Measurements from ENCODE around the gene ABCC9.

The ABCC9 gene

DNA sequence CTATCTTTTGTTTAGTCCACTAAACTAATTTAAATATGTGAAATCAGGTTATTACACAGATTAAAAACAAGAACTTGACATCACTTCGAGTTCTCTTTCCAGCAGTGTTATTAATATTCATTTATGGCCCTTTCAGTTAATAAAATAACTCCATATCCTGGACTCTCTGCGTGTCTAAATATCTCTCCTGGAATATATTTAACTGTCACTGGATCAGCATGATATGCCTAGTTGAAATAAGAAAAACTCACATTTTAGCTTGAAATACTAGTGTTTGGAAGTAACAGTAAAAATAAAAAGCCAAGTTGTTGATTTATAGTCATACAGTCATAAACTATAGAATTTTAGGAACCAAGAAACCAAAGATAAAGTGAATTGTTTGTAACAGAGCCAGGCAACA, 45.6 kb downstream of the ABCC9 start:
- TF ChIP-seq CTCF (conservative IDR thresholded peaks at IDR 0.05; ENCODE audit: low read length), result no peak
- no peak for DNase-seq (ENCODE audit: low read depth)
- no peak overlapping the region for H3K4me3 ChIP-seq (ENCODE audit: low read length)

DNA sequence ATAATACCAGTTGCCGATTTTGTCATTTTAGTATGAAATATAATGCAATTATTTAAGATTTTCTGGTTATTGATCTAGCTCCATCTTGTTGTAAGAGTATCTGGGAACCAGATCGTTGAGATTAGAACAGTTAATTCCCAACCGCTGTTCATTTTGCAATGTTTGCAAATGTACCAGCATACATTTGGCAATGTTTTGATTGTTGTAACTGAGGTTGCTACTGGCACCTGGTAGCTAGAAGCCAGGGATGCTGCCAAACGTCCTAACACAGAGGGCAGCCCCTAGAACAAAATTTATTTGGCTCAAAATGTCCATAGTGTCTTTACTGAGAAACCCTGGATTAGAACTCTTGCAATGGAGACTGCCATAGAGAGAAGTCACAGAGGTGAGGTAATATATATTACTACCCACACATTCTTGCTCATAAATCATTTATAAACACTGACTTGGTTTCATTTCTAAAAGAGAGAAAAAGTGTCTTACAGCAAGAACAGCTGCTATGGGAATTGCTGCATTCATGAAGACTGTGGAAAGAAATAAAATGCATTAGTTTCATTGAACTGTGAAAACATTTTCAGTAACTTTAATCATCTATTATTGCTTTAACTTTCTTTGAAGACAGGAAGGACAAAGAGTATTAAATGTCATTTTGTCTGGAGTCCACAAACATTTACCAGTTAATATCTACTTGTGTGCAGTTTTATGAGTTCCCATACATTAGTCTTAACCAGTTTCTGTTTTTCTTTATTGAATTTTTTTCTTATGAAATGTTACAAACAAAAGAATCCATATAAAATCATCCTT, 46.2 kb downstream of the ABCC9 start:
- DNase-seq (ENCODE audit: low read depth), result no peak
- TF ChIP-seq CTCF (conservative IDR thresholded peaks at IDR 0.05; ENCODE audit: low read length), result no peak
- no peak overlapping the region for H3K4me3 ChIP-seq (ENCODE audit: low read length)

GRCh38 chr12:21893924-21894323, 47.3 kb downstream of the ABCC9 start:
- no peak for TF ChIP-seq CTCF (conservative IDR thresholded peaks at IDR 0.05; ENCODE audit: low read length)
- no peak for DNase-seq (ENCODE audit: low read depth)
- H3K4me3 ChIP-seq (ENCODE audit: low read length), result no peak overlapping the region

- DNase-seq (ENCODE audit: low read depth), result no peak
- H3K4me3 ChIP-seq (ENCODE audit: low read length), result no peak overlapping the region
- no peak for TF ChIP-seq CTCF (conservative IDR thresholded peaks at IDR 0.05; ENCODE audit: low read length)
Measured at GRCh38 chr12:21892341-21892740, 48.9 kb downstream of the ABCC9 start.

DNA sequence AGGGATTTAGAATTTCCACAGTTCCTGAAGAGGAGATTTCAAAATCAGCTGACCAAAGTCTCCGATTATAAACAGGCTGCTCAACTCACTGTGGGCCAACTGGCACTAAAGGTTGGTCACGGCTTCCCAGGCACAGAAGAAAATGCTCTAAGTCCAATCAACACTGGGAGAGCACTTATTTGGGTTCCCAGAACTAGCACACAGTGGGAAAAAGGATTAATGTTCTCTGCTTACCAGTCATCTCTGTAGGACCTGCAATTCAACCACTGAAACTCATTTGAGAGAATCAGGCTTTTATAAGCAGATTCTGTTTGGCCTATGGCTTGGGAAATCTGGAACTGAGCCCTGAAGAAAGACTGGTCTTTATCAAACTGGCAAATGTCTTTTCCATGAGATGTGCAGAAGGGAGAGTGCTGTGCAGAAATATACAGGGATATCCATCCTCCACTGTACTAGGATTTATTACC, 49.4 kb downstream of the ABCC9 start:
- H3K4me3 ChIP-seq (ENCODE audit: low read length), result no peak overlapping the region
- no peak for DNase-seq (ENCODE audit: low read depth)
- no peak for TF ChIP-seq CTCF (conservative IDR thresholded peaks at IDR 0.05; ENCODE audit: low read length)

DNA sequence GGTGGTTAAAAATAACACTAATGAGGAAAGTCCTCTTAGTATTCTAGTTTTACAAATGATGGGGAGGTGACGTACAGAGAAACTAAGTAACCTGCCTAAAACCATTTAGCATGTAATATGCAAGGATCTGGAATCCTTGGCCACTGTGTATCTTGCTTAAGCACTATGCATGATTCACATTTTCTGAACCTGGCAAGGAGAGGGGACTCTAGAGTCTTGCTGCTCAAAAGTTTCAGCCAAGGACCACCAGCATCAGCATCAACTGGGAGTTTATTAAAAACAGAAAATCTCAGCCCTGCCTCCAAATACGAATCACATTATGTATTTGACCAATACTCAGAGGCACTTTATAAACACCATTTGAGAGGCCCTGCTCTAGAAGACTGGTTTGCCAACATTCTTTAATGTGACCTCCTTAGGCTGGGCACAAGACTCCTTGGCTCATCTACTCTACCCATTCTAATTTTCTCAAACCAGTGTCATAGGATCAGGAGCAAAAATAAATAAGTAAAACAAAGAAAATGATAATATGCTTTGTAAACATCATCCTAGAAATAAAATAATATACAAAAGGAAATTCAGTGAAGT, 52.9 kb downstream of the ABCC9 start:
- H3K4me3 ChIP-seq (ENCODE audit: low read length), result no peak overlapping the region
- no peak for TF ChIP-seq CTCF (conservative IDR thresholded peaks at IDR 0.05; ENCODE audit: low read length)
- no peak for DNase-seq (ENCODE audit: low read depth)

DNA sequence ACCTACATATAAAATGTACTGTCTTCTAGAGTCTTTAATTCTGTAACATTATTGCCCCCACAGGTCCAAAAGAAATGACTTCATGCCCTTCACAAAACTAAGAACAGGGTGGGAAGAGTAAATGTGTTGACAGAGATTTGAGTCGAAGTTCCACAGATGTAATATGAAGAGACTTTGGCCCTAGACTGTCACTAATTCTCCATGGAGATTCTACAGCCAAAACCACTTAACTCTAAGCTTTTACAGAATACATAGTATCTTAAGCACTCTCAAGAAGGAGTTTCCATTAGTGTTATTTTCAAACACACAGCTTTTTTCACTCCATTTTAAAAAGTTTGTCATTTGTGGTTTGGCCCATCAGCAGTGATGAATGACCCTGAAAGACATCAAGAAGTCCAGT, 56.3 kb downstream of the ABCC9 start:
- TF ChIP-seq CTCF (conservative IDR thresholded peaks at IDR 0.05; ENCODE audit: low read length), result no peak
- no peak for DNase-seq (ENCODE audit: low read depth)

More for the DNA sequence above, 56.3 kb downstream of the ABCC9 start:
- H3K4me3 ChIP-seq (ENCODE audit: low read length), result no peak overlapping the region
